Endothelial cell of hepatic sinusoid (primary cell): ENCODE results near the gene MARK2.

Experiments used
- in situ Hi-C: cut with HindIII; loops from 2 replicates; pipeline ENCODE4 v1.10.0; 2017; ENCODE audit warnings: low sequenced_read_pairs

Gene MARK2

GRCh38 chr11:63838678-63839507 is at the start of gene MARK2:
TSS of gene MARK2 (plus strand) at chr11:63839110. CDS start at chr11:63839507, 397 bp downstream.
- in situ Hi-C loops: loop anchor here (5.0 kb wide), 2 partner anchors 53 to 93 kb away; no protein-coding TSS in a partner anchor

- in situ Hi-C loops: no loop called here
Observed at GRCh38 chr11:63791495-63792167, 47.3 kb upstream of the MARK2 start.

- in situ Hi-C loops: no loop called here
Observed at GRCh38 chr11:63793161-63793560, 45.7 kb upstream of the MARK2 start.

GRCh38 chr11:63795066-63795465 is 43.8 kb upstream of the MARK2 start:
- in situ Hi-C loops: no loop called here

- in situ Hi-C loops: no loop called here
Observed at GRCh38 chr11:63800921-63801320, 38.0 kb upstream of the MARK2 start.

- in situ Hi-C loops: no loop called here
Observed at GRCh38 chr11:63802637-63803414, 36.1 kb upstream of the MARK2 start.

- in situ Hi-C loops: no loop called here
Observed at GRCh38 chr11:63804259-63804658, 34.7 kb upstream of the MARK2 start.

- in situ Hi-C loops: no loop called here
Observed at GRCh38 chr11:63805844-63806415, 33.0 kb upstream of the MARK2 start.

- in situ Hi-C loops: loop anchor here (10.0 kb wide), 1 partner anchor 124 kb away; the partner anchor contains the start of gene NAA40
Observed at GRCh38 chr11:63810383-63810782, 28.5 kb upstream of the MARK2 start.

- in situ Hi-C loops: loop anchor here (10.0 kb wide), 1 partner anchor 123 kb away; the partner anchor contains the start of gene NAA40
Observed at GRCh38 chr11:63811522-63811921, 27.4 kb upstream of the MARK2 start.

GRCh38 chr11:63813035-63813562 is 25.8 kb upstream of the MARK2 start, which contains the start of gene SPINDOC:
TSS of gene SPINDOC (plus strand) at chr11:63813456. CDS start at chr11:63813687, 231 bp downstream.
- in situ Hi-C loops: loop anchor here (10.0 kb wide), 1 partner anchor 122 kb away; the partner anchor contains the start of gene NAA40

- in situ Hi-C loops: loop anchor here (10.0 kb wide), 1 partner anchor 121 kb away; the partner anchor contains the start of gene NAA40
Observed at GRCh38 chr11:63813563-63814382, 25.1 kb upstream of the MARK2 start.

- in situ Hi-C loops: loop anchor here (10.0 kb wide), 1 partner anchor 120 kb away; the partner anchor contains the start of gene NAA40
Observed at GRCh38 chr11:63814383-63814736, 24.6 kb upstream of the MARK2 start.

GRCh38 chr11:63816166-63816565 is 22.7 kb upstream of the MARK2 start:
- in situ Hi-C loops: loop anchor here (5.0 to 10.0 kb wide), 2 partner anchors 34 to 119 kb away; partner anchors contain the start of gene NAA40

GRCh38 chr11:63816732-63817131 is 22.2 kb upstream of the MARK2 start:
- in situ Hi-C loops: loop anchor here (5.0 to 10.0 kb wide), 2 partner anchors 34 to 118 kb away; partner anchors contain the start of gene NAA40

- in situ Hi-C loops: loop anchor here (5.0 to 10.0 kb wide), 2 partner anchors 36 to 117 kb away; partner anchors contain the start of gene NAA40
Observed at GRCh38 chr11:63817758-63818498, 21.0 kb upstream of the MARK2 start.

GRCh38 chr11:63818609-63819008 is 20.3 kb upstream of the MARK2 start:
- in situ Hi-C loops: loop anchor here (5.0 to 10.0 kb wide), 2 partner anchors 36 to 116 kb away; partner anchors contain the start of gene NAA40

GRCh38 chr11:63821411-63821810 is 17.5 kb upstream of the MARK2 start:
- in situ Hi-C loops: no loop called here
